ENCODE data around the gene PTPRN2.

GRCh38 chr7:158067931-158068482, 519.6 kb downstream of the PTPRN2 start:
- TF ChIP-seq CTCF (IDR thresholded peaks at IDR 0.05), result no peak
- TF ChIP-seq POLR2A (IDR thresholded peaks at IDR 0.05), result no peak
